HEK293 (cell line): ENCODE data around the gene RABGEF1.
"Not testable (repeated sequence)": the region's sequence is repeated elsewhere in the genome, so short reads cannot be mapped to it uniquely, and the experiment has no call there.

Experiments used
- CTCF ChIA-PET: fragments of 350-600 bp; formaldehyde crosslinking; extraction: SDS; loops from one replicate; lab custom pipeline; 2021; ENCODE audit warnings: antibody characterized with exemption; lab: Yijun Ruan, JAX
- POLR2A ChIA-PET: fragments of 300-600 bp; formaldehyde crosslinking; extraction: SDS; loops from one replicate; lab custom pipeline; 2020; ENCODE audit warnings: antibody characterized with exemption, inconsistent platforms; lab: Yijun Ruan, JAX
- H3K27ac ChIP-seq: fragments of 200-500 bp; sonication (Bioruptor generic); 2 replicates; pipeline ENCODE4 v1.5.1; 2014; ENCODE audit warnings: low read depth, low read length, control low read depth, inconsistent platforms; ENCODE audit errors: extremely low read depth
- H3K36me3 ChIP-seq, 2 experiments: fragments of 200-500 bp in 1 of 2; sonication (Bioruptor generic) in 1 of 2; 1 replicate in 1 of 2; 2 replicates in 1 of 2; pipeline ENCODE4 v1.5.1; 2014 to 2017; ENCODE audit warnings: inconsistent platforms in 2 of 2, low read length in 2 of 2; ENCODE audit not compliant: control insufficient read depth in 2 of 2, insufficient read depth in 1 of 2
- H3K4me1 ChIP-seq: fragments of 200-500 bp; sonication (Bioruptor generic); 2 replicates; pipeline ENCODE4 v1.5.1; 2014; ENCODE audit warnings: mild to moderate bottlenecking, low read length, inconsistent platforms; ENCODE audit not compliant: control insufficient read depth, insufficient read depth
- H3K4me3 ChIP-seq: 2 replicates; pipeline ENCODE4 v1.5.1; 2011; ENCODE audit warnings: low read depth, mild to moderate bottlenecking, control low read depth, low read length, moderate library complexity
- H3K9me3 ChIP-seq: fragments of 200-500 bp; sonication (Bioruptor generic); 2 replicates; pipeline ENCODE4 v1.5.1; 2014; ENCODE audit warnings: low read depth, low read length, inconsistent platforms; ENCODE audit not compliant: control insufficient read depth, insufficient read depth
- ATF2 ChIP-seq: fragments of 450-650 bp; formaldehyde crosslinking; IDR thresholded peaks from 2 replicates; pipeline ENCODE4 v1.5.1; 2016; ENCODE audit warnings: missing biosample characterization, missing genetic modification characterization, low read depth
- ELK4 ChIP-seq: IDR thresholded peaks from 2 replicates; pipeline ENCODE4 v1.6.1; 2011; ENCODE audit warnings: mild to moderate bottlenecking, low read depth, low read length, borderline replicate concordance
- OSR2 ChIP-seq: fragments of 450-650 bp; formaldehyde crosslinking; IDR thresholded peaks from 2 replicates; pipeline ENCODE4 v1.5.1; 2016; ENCODE audit warnings: missing biosample characterization, missing genetic modification characterization
- SALL2 ChIP-seq: fragments of 450-650 bp; formaldehyde crosslinking; IDR thresholded peaks from 2 replicates; pipeline ENCODE4 v1.5.0; 2017; ENCODE audit warnings: missing biosample characterization, mild to moderate bottlenecking, missing genetic modification characterization, borderline replicate concordance
- ZBTB1 ChIP-seq: fragments of 450-650 bp; formaldehyde crosslinking; IDR thresholded peaks from 2 replicates; pipeline ENCODE4 v1.5.1; 2016; ENCODE audit warnings: missing biosample characterization, missing genetic modification characterization
- ZBTB10 ChIP-seq: fragments of 450-650 bp; formaldehyde crosslinking; IDR thresholded peaks from 2 replicates; pipeline ENCODE4 v1.5.1; 2016; ENCODE audit warnings: missing biosample characterization, missing genetic modification characterization
- ZBTB20 ChIP-seq: fragments of 450-650 bp; formaldehyde crosslinking; IDR thresholded peaks from 2 replicates; pipeline ENCODE4 v1.5.1; 2016; ENCODE audit warnings: missing biosample characterization, missing genetic modification characterization
- ZNF114 ChIP-seq: fragments of 450-650 bp; formaldehyde crosslinking; IDR thresholded peaks from 2 replicates; pipeline ENCODE4 v1.5.0; 2017; ENCODE audit warnings: missing biosample characterization, missing genetic modification characterization
- ZNF121 ChIP-seq: fragments of 450-650 bp; formaldehyde crosslinking; IDR thresholded peaks from 2 replicates; pipeline ENCODE4 v1.5.1; 2016; ENCODE audit warnings: missing biosample characterization, missing genetic modification characterization
- ZNF174 ChIP-seq: fragments of 450-650 bp; formaldehyde crosslinking; IDR thresholded peaks from 2 replicates; pipeline ENCODE4 v1.5.0; 2017; ENCODE audit warnings: missing biosample characterization, mild to moderate bottlenecking, missing genetic modification characterization
- ZNF211 ChIP-seq: fragments of 450-650 bp; formaldehyde crosslinking; IDR thresholded peaks from 2 replicates; pipeline ENCODE4 v1.5.1; 2016; ENCODE audit warnings: low read depth, missing biosample characterization, missing genetic modification characterization
- ZNF302 ChIP-seq: fragments of 450-650 bp; formaldehyde crosslinking; IDR thresholded peaks from 2 replicates; pipeline ENCODE4 v1.5.1; 2016; ENCODE audit warnings: missing biosample characterization, missing genetic modification characterization, low read depth
- ZNF391 ChIP-seq: fragments of 450-650 bp; formaldehyde crosslinking; IDR thresholded peaks from 2 replicates; pipeline ENCODE4 v1.5.1; 2016; ENCODE audit warnings: low read depth, missing biosample characterization, missing genetic modification characterization, borderline replicate concordance
- ZNF529 ChIP-seq: fragments of 450-650 bp; formaldehyde crosslinking; IDR thresholded peaks from 2 replicates; pipeline ENCODE4 v1.5.1; 2017; ENCODE audit warnings: missing genetic modification characterization, missing biosample characterization; ENCODE audit not compliant: insufficient replicate concordance
- ZNF549 ChIP-seq: fragments of 450-650 bp; IDR thresholded peaks from 2 replicates; pipeline ENCODE4 v1.5.1; 2018; ENCODE audit warnings: missing biosample characterization, missing genetic modification characterization, mild to moderate bottlenecking, inconsistent platforms, moderate library complexity
- ZNF777 ChIP-seq: fragments of 450-650 bp; formaldehyde crosslinking; IDR thresholded peaks from 2 replicates; pipeline ENCODE4 v1.5.1; 2017; ENCODE audit warnings: missing biosample characterization, missing genetic modification characterization, borderline replicate concordance

RABGEF1 gene

GRCh38 chr7:66839814-66840213, 99.3 kb downstream of the RABGEF1 start:
- TF ChIP-seq ZNF302 (tag by site-specific recombination) (no peak), SALL2 (tag by site-specific recombination) (no peak), ATF2 (tag by site-specific recombination) (no peak), ZNF391 (tag by site-specific recombination) (no peak), ZBTB10 (no peak), ZNF777 (no peak), ZNF174 (tag by site-specific recombination) (no peak), ELK4 (no peak)
- no peak overlapping the region for H3K27ac ChIP-seq
- no peaks in the 10 kb centered on the region for H3K9me3 ChIP-seq
- no peaks in the 10 kb centered on the region for H3K36me3 ChIP-seq
- CTCF ChIA-PET = no interaction called here
- no peaks in the 10 kb centered on the region for H3K4me1 ChIP-seq
- H3K4me3 ChIP-seq = no peak overlapping the region
- POLR2A ChIA-PET = no interaction called here

GRCh38 chr7:66840316-66840715, 99.8 kb downstream of the RABGEF1 start:
- no peak overlapping the region for H3K4me3 ChIP-seq

GRCh38 chr7:66841898-66842297, 101.4 kb downstream of the RABGEF1 start:
- ChIA-PET CTCF (no interaction called here), POLR2A (no interaction called here)
- Histone ChIP-seq H3K9me3 (no peaks in the 10 kb centered on the region), H3K36me3 (no peaks in the 10 kb centered on the region), H3K4me1 (no peaks in the 10 kb centered on the region), H3K4me3 (no peak overlapping the region), H3K27ac (no peak overlapping the region)
- no peak for TF ChIP-seq ZBTB20
- TF ChIP-seq OSR2 (tag by site-specific recombination) = no peak
- TF ChIP-seq ZBTB1 (tag by site-specific recombination) = no peak
- no peak for TF ChIP-seq ZNF114 (tag by site-specific recombination)
- TF ChIP-seq ZNF529 (tag by site-specific recombination) = no peak
- TF ChIP-seq ZNF211 (tag by site-specific recombination) = no peak
- peak; percentile 47; the same call in 1 of the 2 replicates for TF ChIP-seq ZNF121 (tag by site-specific recombination)

More at GRCh38 chr7:66840316-66840715, 99.8 kb downstream of the RABGEF1 start:
- H3K27ac ChIP-seq = no peak overlapping the region
- no peaks in the 10 kb centered on the region for H3K4me1 ChIP-seq
- TF ChIP-seq ZNF549 = no peak
- ChIA-PET CTCF (no interaction called here), POLR2A (no interaction called here)
- H3K36me3 ChIP-seq = no peaks in the 10 kb centered on the region
- H3K9me3 ChIP-seq = no peaks in the 10 kb centered on the region

GRCh38 chr7:66843492-66843891, 103.0 kb downstream of the RABGEF1 start:
- H3K4me3 ChIP-seq, CTCF ChIA-PET, H3K27ac ChIP-seq, H3K9me3 ChIP-seq, H3K36me3 ChIP-seq, H3K4me1 ChIP-seq: not testable (repeated sequence)
- POLR2A ChIA-PET = interaction anchor here (0.5 to 2.2 kb wide), 2 partner anchors 103 to 322 kb away, joined by 9 to 12 read pairs; partner anchors contain the start of gene RABGEF1
